ENCODE measurements around the gene ANK3. TPM values are rescaled to one million over a fixed set of nuclear protein-coding genes. Genes with fewer than 3 reads are reported as not detected.

Gene ANK3
- total RNA-seq, 6 experiments from 2014 or later, result 7.8 to 25.7 (median 16.6) TPM

- no peaks in the 10 kb centered on the region for H3K4me1 ChIP-seq
- H3K27me3 ChIP-seq, result no peaks in the 10 kb centered on the region
- no peak overlapping the region for H3K4me3 ChIP-seq
- no peak for ATAC-seq
- H3K27ac ChIP-seq, result no peak overlapping the region
- H3K36me3 ChIP-seq, result no peaks in the 10 kb centered on the region
- 54% methylated on average over 1 of the region's 2 CpGs for WGBS (ENCODE audit: insufficient coverage, low coverage, low lambda C conversion rate, missing lambda C conversion rate)
- no peak for TF ChIP-seq CTCF (IDR thresholded peaks at IDR 0.05)
- DNase-seq, result no peak
- intact Hi-C loops (cut with DNase I), result no loop called here
- H3K9me3 ChIP-seq, result no peaks in the 10 kb centered on the region
Measured at GRCh38 chr10:60009710-60010383, 379.8 kb downstream of the ANK3 start.

GRCh38 chr10:60009276-60009675, 380.4 kb downstream of the ANK3 start:
- intact Hi-C loops (cut with DNase I), result no loop called here
- ATAC-seq, result no peak
- TF ChIP-seq CTCF (IDR thresholded peaks at IDR 0.05), result no peak
- TF ChIP-seq POLR2A (IDR thresholded peaks at IDR 0.05), result no peak
- no peaks in the 10 kb centered on the region for H3K4me1 ChIP-seq
- no peak for DNase-seq
- 70% methylated on average over 2 of the region's 2 CpGs for WGBS (ENCODE audit: insufficient coverage, low coverage, low lambda C conversion rate, missing lambda C conversion rate)
- no peaks in the 10 kb centered on the region for H3K36me3 ChIP-seq
- no peak overlapping the region for H3K27ac ChIP-seq
- no peaks in the 10 kb centered on the region for H3K9me3 ChIP-seq
- H3K4me3 ChIP-seq, result no peak overlapping the region
- no peaks in the 10 kb centered on the region for H3K27me3 ChIP-seq

- DNase-seq, result no peak
- H3K4me3 ChIP-seq, result no peak overlapping the region
- WGBS (ENCODE audit: insufficient coverage, low coverage, low lambda C conversion rate, missing lambda C conversion rate), result 93% methylated on average over 2 of the region's 4 CpGs
- no peaks in the 10 kb centered on the region for H3K27me3 ChIP-seq
- no peaks in the 10 kb centered on the region for H3K4me1 ChIP-seq
- no peak for ATAC-seq
- no peaks in the 10 kb centered on the region for H3K36me3 ChIP-seq
- no peaks in the 10 kb centered on the region for H3K9me3 ChIP-seq
- intact Hi-C loops (cut with DNase I), result no loop called here
- TF ChIP-seq POLR2A (IDR thresholded peaks at IDR 0.05), result no peak
- no peak for TF ChIP-seq CTCF (IDR thresholded peaks at IDR 0.05)
- no peak overlapping the region for H3K27ac ChIP-seq
Measured at GRCh38 chr10:60008816-60009215, 380.9 kb downstream of the ANK3 start.

DNA sequence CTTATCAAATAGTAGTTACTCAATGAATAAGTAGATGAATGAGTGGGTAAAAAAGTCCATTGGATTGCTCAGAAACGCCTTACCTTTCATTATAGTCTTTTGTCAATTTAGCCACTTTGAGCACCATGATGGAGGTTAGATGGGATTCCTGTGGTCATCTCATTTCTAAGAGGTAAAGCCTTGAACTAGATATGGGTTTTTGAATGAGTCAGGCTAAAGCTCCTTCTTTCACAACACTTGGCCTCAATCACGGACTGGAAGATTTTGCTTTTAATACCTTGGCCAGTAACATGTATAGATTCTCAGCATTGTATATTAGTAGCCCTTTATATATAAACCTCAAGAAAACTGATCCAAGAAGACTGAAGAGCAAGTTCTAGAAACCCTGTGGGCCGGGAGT, 383.6 kb downstream of the ANK3 start:
- Histone ChIP-seq H3K27ac (no peak overlapping the region), H3K9me3 (no peaks in the 10 kb centered on the region), H3K27me3 (no peaks in the 10 kb centered on the region), H3K4me3 (no peak overlapping the region), H3K36me3 (no peaks in the 10 kb centered on the region), H3K4me1 (no peaks in the 10 kb centered on the region)
- DNase-seq (no peak), ATAC-seq (no peak)
- intact Hi-C loops (cut with DNase I), result no loop called here
- WGBS (ENCODE audit: insufficient coverage, low coverage, low lambda C conversion rate, missing lambda C conversion rate), result 59% methylated on average over 3 of the region's 3 CpGs
- TF ChIP-seq CTCF (IDR thresholded peaks at IDR 0.05) (no peak), POLR2A (IDR thresholded peaks at IDR 0.05) (no peak)
